Osteocyte (in vitro differentiated cells): ENCODE measurements around the gene DENND6B. TPM values are rescaled to one million over a fixed set of nuclear protein-coding genes. Genes with fewer than 3 reads are reported as not detected.
A peak's percentile ranks its signal among the peaks of the same experiment; 100 is the strongest.

Source experiments
- DNase-seq: peaks from one replicate; pipeline ENCODE4 v3.0.0; 2021; ENCODE audit warnings: mixed read lengths; ENCODE audit not compliant: unreplicated experiment; ENCODE audit errors: extremely low spot score
- H3K27ac Mint-ChIP-seq: one replicate; pipeline ENCODE4 v1.8.0; 2021; ENCODE audit warnings: mild to moderate bottlenecking, mixed read lengths; ENCODE audit not compliant: unreplicated experiment
- H3K27me3 Mint-ChIP-seq: one replicate; pipeline ENCODE4 v1.8.0; 2021; ENCODE audit warnings: mixed read lengths; ENCODE audit not compliant: unreplicated experiment
- H3K36me3 Mint-ChIP-seq: one replicate; pipeline ENCODE4 v1.8.0; 2021; ENCODE audit warnings: mixed read lengths; ENCODE audit not compliant: unreplicated experiment
- H3K4me1 Mint-ChIP-seq: one replicate; pipeline ENCODE4 v1.8.0; 2021; ENCODE audit warnings: mixed read lengths; ENCODE audit not compliant: unreplicated experiment
- H3K4me3 Mint-ChIP-seq: one replicate; pipeline ENCODE4 v1.8.0; 2021; ENCODE audit warnings: mild to moderate bottlenecking, moderate library complexity, mixed read lengths; ENCODE audit not compliant: unreplicated experiment
- H3K9me3 Mint-ChIP-seq: one replicate; pipeline ENCODE4 v1.8.0; 2021; ENCODE audit warnings: mixed read lengths; ENCODE audit not compliant: unreplicated experiment
- CTCF ChIP-seq: fragments of 200-600 bp; sonication (generic); IDR thresholded peaks from 2 replicates; pipeline ENCODE4 v1.5.0; 2021; ENCODE audit warnings: antibody characterized with exemption, mild to moderate bottlenecking, moderate library complexity
- total RNA-seq: library from RNA; stranded (reverse); gene quantifications from 2 replicates; pipeline ENCODE4 v1.2.1, GENCODE V29; 2021

The DENND6B gene
- total RNA-seq, 1 donor from 2014 or later: 10.8 TPM

GRCh38 chr22:50294319-50294656 lies 32.5 kb downstream of the DENND6B start:
- Mint-ChIP-seq H3K9me3 (no peaks in the 10 kb centered on the region), H3K4me1 (peaks cover 64% of the 10 kb centered on the region), H3K27me3 (no peaks in the 10 kb centered on the region), H3K4me3 (no peak overlapping the region), H3K27ac (peak overlapping the region; percentile 74), H3K36me3 (peaks cover 3% of the 10 kb centered on the region)
- no peak for DNase-seq
- TF ChIP-seq CTCF: no peak

GRCh38 chr22:50293441-50294318 lies 33.1 kb downstream of the DENND6B start:
- Mint-ChIP-seq H3K4me3 (no peak overlapping the region), H3K4me1 (peaks cover 60% of the 10 kb centered on the region), H3K27ac (peak overlapping the region; percentile 74), H3K36me3 (peaks cover 7% of the 10 kb centered on the region), H3K27me3 (no peaks in the 10 kb centered on the region), H3K9me3 (no peaks in the 10 kb centered on the region)
- TF ChIP-seq CTCF: peak; percentile 10
- peak; percentile 91 for DNase-seq

- no peak for TF ChIP-seq CTCF
- Mint-ChIP-seq H3K27me3 (no peaks in the 10 kb centered on the region), H3K4me1 (peaks cover 52% of the 10 kb centered on the region), H3K27ac (peak overlapping the region; percentile 79), H3K4me3 (peak overlapping the region; percentile 59), H3K9me3 (no peaks in the 10 kb centered on the region), H3K36me3 (peaks cover 9% of the 10 kb centered on the region)
- DNase-seq: no peak
These were observed 34.0 kb downstream of the DENND6B start for GRCh38 chr22:50292643-50293440.

GRCh38 chr22:50289942-50290630 lies 36.7 kb downstream of the DENND6B start:
- Mint-ChIP-seq H3K36me3 (peaks cover 12% of the 10 kb centered on the region), H3K27ac (no peak overlapping the region), H3K4me1 (peaks cover 27% of the 10 kb centered on the region), H3K4me3 (no peak overlapping the region), H3K27me3 (no peaks in the 10 kb centered on the region), H3K9me3 (no peaks in the 10 kb centered on the region)
- TF ChIP-seq CTCF: no peak
- no peak for DNase-seq
